NCI-H2029 treated with DMSO at 0.1 percent for 48 hours (cell line): ENCODE measurements around the gene GNAT2.

Experiments
- DNase-seq: peaks from one replicate; lab custom pipeline; 2025; lab: John Stamatoyannopoulos, UW

GNAT2 gene

GRCh38 chr1:109641861-109642260 is 22.4 kb upstream of the GNAT2 start:
- no peak for DNase-seq

- DNase-seq: no peak
These were observed 21.8 kb upstream of the GNAT2 start for GRCh38 chr1:109641078-109641740.

GRCh38 chr1:109640285-109640865 is 21.0 kb upstream of the GNAT2 start:
- no peak for DNase-seq

- DNase-seq: no peak
These were observed 20.4 kb upstream of the GNAT2 start for GRCh38 chr1:109639841-109640184.

GRCh38 chr1:109639063-109639840 is 19.8 kb upstream of the GNAT2 start:
- DNase-seq: no peak

GRCh38 chr1:109637446-109637845 is 18.0 kb upstream of the GNAT2 start:
- no peak for DNase-seq

- DNase-seq: no peak
These were observed 17.0 kb upstream of the GNAT2 start for GRCh38 chr1:109636201-109636952.

- DNase-seq: no peak
These were observed 16.4 kb upstream of the GNAT2 start for GRCh38 chr1:109635862-109636200.

- DNase-seq: no peak
These were observed 15.6 kb upstream of the GNAT2 start for GRCh38 chr1:109634771-109635750.

GRCh38 chr1:109634292-109634691 is 14.9 kb upstream of the GNAT2 start:
- no peak for DNase-seq

- DNase-seq: peak; percentile 3
These were observed 13.4 kb upstream of the GNAT2 start for GRCh38 chr1:109632671-109633346.

GRCh38 chr1:109631513-109632505 is 12.4 kb upstream of the GNAT2 start:
- no peak for DNase-seq

- no peak for DNase-seq
These were observed 11.6 kb upstream of the GNAT2 start for GRCh38 chr1:109630898-109631512.

- no peak for DNase-seq
These were observed 10.9 kb upstream of the GNAT2 start for GRCh38 chr1:109630081-109630897.

GRCh38 chr1:109629372-109630030 is 10.1 kb upstream of the GNAT2 start:
- no peak for DNase-seq

- DNase-seq: no peak
These were observed 9.3 kb upstream of the GNAT2 start for GRCh38 chr1:109628540-109629321.
